Loucy (cell line): ENCODE measurements around the gene MSN.

Source experiments
- CTCF ChIP-seq: fragments of 200-600 bp; sonication (generic); conservative IDR thresholded peaks from 2 replicates; pipeline ENCODE4 v1.5.1; 2014; ENCODE audit warnings: mild to moderate bottlenecking, antibody characterized with exemption, low read length
- EZH2phosphoT487 ChIP-seq: fragments of 200-600 bp; IDR thresholded peaks from 2 replicates; pipeline ENCODE4 v1.6.1; 2018; ENCODE audit warnings: antibody characterized with exemption, mild to moderate bottlenecking, moderate library complexity, borderline replicate concordance

- TF ChIP-seq CTCF (peak; percentile 44), EZH2phosphoT487 (no peak)
These were observed 31.6 kb upstream of the MSN start for GRCh38 chrX:65635822-65636221.
